GM06990 (cell line): ENCODE results near the gene PDIA6.

Experiments used
- DNase-seq: peaks from one replicate; pipeline ENCODE4 v3.0.0-alpha.2; 2011; ENCODE audit not compliant: insufficient read length; ENCODE audit errors: extremely low read depth
- H3K27me3 ChIP-seq: replicated peaks from 2 replicates; pipeline ENCODE4 v1.6.0; 2011; ENCODE audit warnings: low read length; ENCODE audit not compliant: control insufficient read depth, insufficient read depth
- H3K36me3 ChIP-seq: 2 replicates; pipeline ENCODE4 v1.5.1; 2011; ENCODE audit warnings: low read length; ENCODE audit not compliant: control insufficient read depth, insufficient read depth
- H3K4me3 ChIP-seq: replicated peaks from 2 replicates; pipeline ENCODE4 v1.5.1; 2011; ENCODE audit warnings: low read depth, mild to moderate bottlenecking, control low read depth, low read length
- CTCF ChIP-seq: IDR thresholded peaks from 2 replicates; pipeline ENCODE4 v1.5.1; 2011; ENCODE audit warnings: low read length, control low read depth, mild to moderate bottlenecking, inconsistent platforms; ENCODE audit not compliant: insufficient read depth, poor library complexity, severe bottlenecking

Gene PDIA6

GRCh38 chr2:10773821-10774341 lies 38.7 kb downstream of the PDIA6 start:
- no peak for TF ChIP-seq CTCF
- Histone ChIP-seq H3K4me3 (no peak overlapping the region), H3K36me3 (peaks cover 10% of the 10 kb centered on the region), H3K27me3 (no peaks in the 10 kb centered on the region)
- DNase-seq = no peak

- no peaks in the 10 kb centered on the region; the same call in none of the 2 replicates for H3K36me3 ChIP-seq
- no peaks in the 10 kb centered on the region for H3K27me3 ChIP-seq
- TF ChIP-seq CTCF = no peak
- H3K4me3 ChIP-seq = no peak overlapping the region
- no peak for DNase-seq
Observed at GRCh38 chr2:10772868-10773215, 39.7 kb downstream of the PDIA6 start.

GRCh38 chr2:10772201-10772867 lies 40.3 kb downstream of the PDIA6 start:
- H3K4me3 ChIP-seq = no peak overlapping the region
- DNase-seq = no peak
- no peaks in the 10 kb centered on the region for H3K27me3 ChIP-seq
- TF ChIP-seq CTCF = no peak
- no peaks in the 10 kb centered on the region; the same call in 1 of the 2 replicates for H3K36me3 ChIP-seq

- DNase-seq = no peak
- TF ChIP-seq CTCF = no peak
- no peaks in the 10 kb centered on the region for H3K27me3 ChIP-seq
- H3K36me3 ChIP-seq = no peaks in the 10 kb centered on the region; the same call in 1 of the 2 replicates
- H3K4me3 ChIP-seq = no peak overlapping the region
Observed at GRCh38 chr2:10771786-10772185, 40.8 kb downstream of the PDIA6 start.

- no peak for TF ChIP-seq CTCF
- Histone ChIP-seq H3K27me3 (no peaks in the 10 kb centered on the region), H3K36me3 (no peaks in the 10 kb centered on the region), H3K4me3 (no peak overlapping the region)
- DNase-seq = no peak
Observed at GRCh38 chr2:10770956-10771750, 41.4 kb downstream of the PDIA6 start.
